ENCODE results near the gene ORAI3.

ORAI3 gene

DNA sequence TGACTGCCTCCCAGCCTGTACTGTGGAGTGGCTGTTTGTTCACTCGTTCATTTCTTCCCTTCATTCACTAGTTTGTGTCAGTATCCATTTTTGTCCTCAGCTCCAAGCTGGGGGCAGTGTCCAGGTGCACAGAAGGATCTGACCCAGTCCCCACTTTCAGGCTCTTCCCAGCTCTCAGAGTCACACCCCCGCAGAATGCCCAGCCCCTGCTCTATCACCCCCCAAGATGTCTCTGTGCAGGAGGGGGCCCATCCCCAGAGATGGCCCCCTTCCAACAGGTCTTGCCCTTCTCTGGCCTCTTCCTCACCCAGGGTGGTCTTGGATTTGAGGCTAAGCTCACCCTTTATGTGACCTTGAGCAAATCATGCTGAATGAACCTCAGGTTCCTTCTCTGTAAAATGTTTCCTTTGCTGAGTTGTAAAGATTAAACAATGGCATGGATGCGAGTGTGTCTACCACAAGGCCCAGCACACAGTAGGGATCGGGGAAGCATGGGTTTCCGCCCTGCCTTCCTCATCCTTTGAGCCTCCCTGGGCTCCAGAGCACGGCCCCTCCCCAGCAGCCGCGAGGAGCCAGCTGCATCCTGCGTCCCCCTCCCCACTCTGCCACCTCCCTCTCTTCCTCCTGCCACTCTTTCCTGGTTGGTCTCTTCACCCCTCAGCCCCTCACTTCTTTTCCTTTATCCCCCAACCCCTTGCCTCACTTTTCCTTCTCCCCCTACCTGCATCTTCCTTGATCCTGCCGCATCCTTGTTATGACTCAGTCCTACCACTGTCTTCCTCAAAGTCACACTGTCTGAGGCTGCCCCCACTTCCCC is 22.7 kb upstream of the ORAI3 start:
- no peak for TF ChIP-seq YY1 (IDR thresholded peaks at IDR 0.05; ENCODE audit: low read depth)
- TF ChIP-seq TEAD4 (IDR thresholded peaks at IDR 0.05), result no peak
- TF ChIP-seq, protein P1, sequence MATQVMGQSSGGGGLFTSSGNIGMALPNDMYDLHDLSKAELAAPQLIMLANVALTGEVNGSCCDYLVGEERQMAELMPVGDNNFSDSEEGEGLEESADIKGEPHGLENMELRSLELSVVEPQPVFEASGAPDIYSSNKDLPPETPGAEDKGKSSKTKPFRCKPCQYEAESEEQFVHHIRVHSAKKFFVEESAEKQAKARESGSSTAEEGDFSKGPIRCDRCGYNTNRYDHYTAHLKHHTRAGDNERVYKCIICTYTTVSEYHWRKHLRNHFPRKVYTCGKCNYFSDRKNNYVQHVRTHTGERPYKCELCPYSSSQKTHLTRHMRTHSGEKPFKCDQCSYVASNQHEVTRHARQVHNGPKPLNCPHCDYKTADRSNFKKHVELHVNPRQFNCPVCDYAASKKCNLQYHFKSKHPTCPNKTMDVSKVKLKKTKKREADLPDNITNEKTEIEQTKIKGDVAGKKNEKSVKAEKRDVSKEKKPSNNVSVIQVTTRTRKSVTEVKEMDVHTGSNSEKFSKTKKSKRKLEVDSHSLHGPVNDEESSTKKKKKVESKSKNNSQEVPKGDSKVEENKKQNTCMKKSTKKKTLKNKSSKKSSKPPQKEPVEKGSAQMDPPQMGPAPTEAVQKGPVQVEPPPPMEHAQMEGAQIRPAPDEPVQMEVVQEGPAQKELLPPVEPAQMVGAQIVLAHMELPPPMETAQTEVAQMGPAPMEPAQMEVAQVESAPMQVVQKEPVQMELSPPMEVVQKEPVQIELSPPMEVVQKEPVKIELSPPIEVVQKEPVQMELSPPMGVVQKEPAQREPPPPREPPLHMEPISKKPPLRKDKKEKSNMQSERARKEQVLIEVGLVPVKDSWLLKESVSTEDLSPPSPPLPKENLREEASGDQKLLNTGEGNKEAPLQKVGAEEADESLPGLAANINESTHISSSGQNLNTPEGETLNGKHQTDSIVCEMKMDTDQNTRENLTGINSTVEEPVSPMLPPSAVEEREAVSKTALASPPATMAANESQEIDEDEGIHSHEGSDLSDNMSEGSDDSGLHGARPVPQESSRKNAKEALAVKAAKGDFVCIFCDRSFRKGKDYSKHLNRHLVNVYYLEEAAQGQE (IDR thresholded peaks at IDR 0.05; ENCODE audit: low read depth), result no peak
- no peak for TF ChIP-seq NFIC (IDR thresholded peaks at IDR 0.05)
- TF ChIP-seq, protein P2, sequence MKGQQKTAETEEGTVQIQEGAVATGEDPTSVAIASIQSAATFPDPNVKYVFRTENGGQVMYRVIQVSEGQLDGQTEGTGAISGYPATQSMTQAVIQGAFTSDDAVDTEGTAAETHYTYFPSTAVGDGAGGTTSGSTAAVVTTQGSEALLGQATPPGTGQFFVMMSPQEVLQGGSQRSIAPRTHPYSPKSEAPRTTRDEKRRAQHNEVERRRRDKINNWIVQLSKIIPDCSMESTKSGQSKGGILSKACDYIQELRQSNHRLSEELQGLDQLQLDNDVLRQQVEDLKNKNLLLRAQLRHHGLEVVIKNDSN (IDR thresholded peaks at IDR 0.05), result no peak
- no peak for TF ChIP-seq TAF1 (IDR thresholded peaks at IDR 0.05; ENCODE audit: low read depth)
- no peak for TF ChIP-seq EGR1 (IDR thresholded peaks at IDR 0.05)
- no peak for TF ChIP-seq FOXM1 (IDR thresholded peaks at IDR 0.05; ENCODE audit: borderline replicate concordance, low read depth)
- no peak for TF ChIP-seq TCF12 (IDR thresholded peaks at IDR 0.05; ENCODE audit: low read depth)
- no peak for TF ChIP-seq CEBPB (IDR thresholded peaks at IDR 0.05)
- TF ChIP-seq, protein P3, sequence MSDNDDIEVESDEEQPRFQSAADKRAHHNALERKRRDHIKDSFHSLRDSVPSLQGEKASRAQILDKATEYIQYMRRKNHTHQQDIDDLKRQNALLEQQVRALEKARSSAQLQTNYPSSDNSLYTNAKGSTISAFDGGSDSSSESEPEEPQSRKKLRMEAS (IDR thresholded peaks at IDR 0.05), result no peak
- TF ChIP-seq RAD21 (IDR thresholded peaks at IDR 0.05; ENCODE audit: low read depth), result no peak
- no peak for TF ChIP-seq ZBTB7A (IDR thresholded peaks at IDR 0.05; ENCODE audit: low read depth)
- TF ChIP-seq EP300 (IDR thresholded peaks at IDR 0.05; ENCODE audit: borderline replicate concordance), result no peak

DNA sequence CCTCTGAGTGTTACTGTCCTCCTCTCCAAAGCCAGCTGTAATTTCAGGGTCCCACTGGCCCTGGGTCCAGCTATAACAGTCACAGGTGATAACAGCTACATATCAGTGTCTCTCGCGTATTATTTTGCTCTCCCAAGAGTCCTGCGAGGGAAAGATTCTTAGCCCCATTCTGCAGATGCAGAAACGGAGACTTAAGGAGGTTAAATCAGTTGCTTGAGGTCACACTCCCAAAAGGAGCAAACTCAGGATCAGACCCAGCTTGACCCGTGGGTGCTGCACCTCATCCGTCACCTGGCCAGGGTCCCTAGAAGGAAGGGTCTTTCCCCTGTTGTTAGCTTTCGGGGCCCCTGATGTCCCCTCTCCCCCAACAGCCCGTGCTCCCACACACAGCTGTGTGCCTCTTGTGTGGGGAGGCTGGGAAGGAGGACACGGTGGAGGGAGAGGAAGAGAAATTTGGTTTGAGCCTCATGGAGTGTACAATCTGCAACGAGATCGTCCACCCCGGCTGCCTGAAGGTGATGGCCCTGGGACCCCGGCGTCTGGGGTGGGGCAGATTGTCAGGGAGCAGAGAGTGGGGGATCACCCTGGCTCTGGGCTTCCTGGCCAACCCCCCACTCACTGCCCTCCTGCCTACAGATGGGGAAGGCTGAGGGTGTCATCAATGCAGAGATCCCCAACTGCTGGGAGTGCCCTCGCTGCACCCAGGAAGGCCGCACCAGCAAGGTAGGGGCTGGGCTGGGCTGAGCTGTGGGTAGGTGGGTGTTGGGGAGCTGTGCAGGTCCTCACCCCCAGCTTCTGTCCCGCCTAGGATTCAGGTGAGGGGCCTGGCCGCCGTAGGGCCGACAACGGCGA is 21.7 kb upstream of the ORAI3 start:
- TF ChIP-seq YY1 (IDR thresholded peaks at IDR 0.05; ENCODE audit: low read depth), result no peak
- TF ChIP-seq, protein P2 (IDR thresholded peaks at IDR 0.05), result no peak
- no peak for TF ChIP-seq FOXM1 (IDR thresholded peaks at IDR 0.05; ENCODE audit: borderline replicate concordance, low read depth)
- no peak for TF ChIP-seq EGR1 (IDR thresholded peaks at IDR 0.05)
- TF ChIP-seq, protein P3 (IDR thresholded peaks at IDR 0.05), result no peak
- no peak for TF ChIP-seq TCF12 (IDR thresholded peaks at IDR 0.05; ENCODE audit: low read depth)
- TF ChIP-seq, protein P1 (IDR thresholded peaks at IDR 0.05; ENCODE audit: low read depth), result no peak
- TF ChIP-seq CEBPB (IDR thresholded peaks at IDR 0.05), result no peak
- no peak for TF ChIP-seq NFIC (IDR thresholded peaks at IDR 0.05)
- no peak for TF ChIP-seq TAF1 (IDR thresholded peaks at IDR 0.05; ENCODE audit: low read depth)
- TF ChIP-seq TEAD4 (IDR thresholded peaks at IDR 0.05), result no peak
- TF ChIP-seq RAD21 (IDR thresholded peaks at IDR 0.05; ENCODE audit: low read depth), result no peak
- TF ChIP-seq ZBTB7A (IDR thresholded peaks at IDR 0.05; ENCODE audit: low read depth), result no peak

DNA sequence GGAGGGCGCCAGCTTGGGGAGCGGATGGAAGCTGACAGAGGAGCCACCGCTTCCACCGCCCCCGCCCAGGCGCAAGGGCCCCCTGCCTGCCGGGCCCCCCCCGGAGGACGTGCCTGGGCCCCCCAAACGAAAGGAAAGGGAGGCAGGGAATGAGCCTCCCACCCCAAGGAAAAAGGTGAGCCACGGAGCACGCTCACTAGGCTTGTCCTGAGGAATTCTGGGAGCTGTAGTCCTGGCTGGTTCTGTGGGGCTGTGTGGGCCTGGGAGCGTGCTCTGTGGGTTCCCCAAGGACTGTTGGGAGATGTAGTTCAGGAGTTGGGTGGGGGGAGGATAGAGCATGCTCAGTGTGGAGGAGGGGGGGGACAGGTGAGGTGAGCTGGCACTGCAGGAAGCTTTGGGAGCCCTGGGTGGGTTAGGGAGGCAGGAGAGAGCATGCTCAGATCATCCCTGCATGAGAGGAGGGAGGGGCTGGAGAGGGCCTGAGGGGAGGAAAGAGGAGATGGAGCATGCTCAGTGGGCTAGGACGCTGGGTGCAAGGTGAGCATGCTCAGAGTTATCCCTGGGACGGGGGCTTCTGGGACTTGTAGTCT is 21.0 kb upstream of the ORAI3 start:
- TF ChIP-seq NFIC (IDR thresholded peaks at IDR 0.05) (no peak), FOXM1 (IDR thresholded peaks at IDR 0.05; ENCODE audit: borderline replicate concordance, low read depth) (no peak), EP300 (IDR thresholded peaks at IDR 0.05; ENCODE audit: borderline replicate concordance) (no peak), TCF12 (IDR thresholded peaks at IDR 0.05; ENCODE audit: low read depth) (no peak), YY1 (IDR thresholded peaks at IDR 0.05; ENCODE audit: low read depth) (no peak), CEBPB (IDR thresholded peaks at IDR 0.05) (no peak), ZBTB7A (IDR thresholded peaks at IDR 0.05; ENCODE audit: low read depth) (no peak)
- TF ChIP-seq, protein P1 (IDR thresholded peaks at IDR 0.05; ENCODE audit: low read depth), result no peak

Measured in Ishikawa (cell line).